Putamen (tissue), 1 donor: ENCODE data around the gene SEC31B.

Source experiments
- DNase-seq: peaks from one replicate; pipeline ENCODE4 v3.0.0-alpha.2; 2016; ENCODE audit warnings: low spot score

The SEC31B gene

DNA sequence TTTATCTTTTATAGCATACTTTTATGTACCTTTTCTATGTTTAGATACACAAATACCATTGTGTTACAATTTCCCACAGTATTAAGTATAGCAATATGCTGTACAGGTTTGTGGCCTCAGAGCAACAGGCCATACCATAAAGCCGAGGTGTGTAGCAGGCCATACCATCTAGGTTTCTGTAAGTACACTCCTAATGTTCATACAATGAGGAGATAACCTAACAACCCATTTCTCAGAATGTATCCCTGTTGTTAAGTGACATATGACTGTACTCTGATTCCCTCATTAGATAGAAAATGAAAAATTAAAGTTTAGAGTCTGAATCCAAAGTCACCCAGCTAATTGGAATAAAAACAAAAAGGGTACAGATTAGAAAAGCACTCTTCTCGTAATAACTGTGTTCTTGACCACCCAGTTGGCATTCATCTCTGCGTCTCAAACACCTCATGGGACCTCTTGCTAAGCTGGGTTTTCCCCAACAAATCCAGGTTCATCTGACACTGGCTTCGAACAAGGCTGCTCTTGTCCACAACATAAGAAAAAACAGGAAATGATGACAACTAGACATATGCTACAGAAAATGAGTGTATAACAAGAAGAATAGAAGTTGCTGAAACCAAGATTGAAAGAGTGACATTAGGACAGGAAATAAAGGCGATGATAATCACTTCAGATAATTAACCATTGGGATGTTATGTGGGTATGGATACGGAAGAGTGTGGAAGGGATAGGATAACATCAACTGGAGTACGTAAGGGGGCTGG lies 8.6 kb upstream of the SEC31B start:
- no peak for DNase-seq

DNA sequence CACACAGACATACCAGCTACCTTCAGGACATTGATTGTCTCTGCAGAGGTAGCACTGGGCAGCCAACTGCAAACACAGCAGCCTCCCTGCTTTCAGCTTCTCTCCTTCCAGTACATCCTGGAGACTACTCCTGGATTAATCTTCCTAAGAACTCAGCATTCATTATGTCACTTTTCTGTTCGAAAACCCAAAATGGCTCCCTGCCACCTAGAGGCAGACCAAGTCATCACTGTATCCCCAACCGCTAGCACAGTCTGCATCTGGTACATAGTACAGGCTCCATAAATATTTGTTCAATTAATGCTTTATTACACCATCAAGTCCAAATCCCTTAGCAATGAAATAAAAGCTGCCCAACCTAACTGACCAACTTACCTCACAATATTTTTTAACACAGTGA lies 5.0 kb upstream of the SEC31B start:
- no peak for DNase-seq

DNA sequence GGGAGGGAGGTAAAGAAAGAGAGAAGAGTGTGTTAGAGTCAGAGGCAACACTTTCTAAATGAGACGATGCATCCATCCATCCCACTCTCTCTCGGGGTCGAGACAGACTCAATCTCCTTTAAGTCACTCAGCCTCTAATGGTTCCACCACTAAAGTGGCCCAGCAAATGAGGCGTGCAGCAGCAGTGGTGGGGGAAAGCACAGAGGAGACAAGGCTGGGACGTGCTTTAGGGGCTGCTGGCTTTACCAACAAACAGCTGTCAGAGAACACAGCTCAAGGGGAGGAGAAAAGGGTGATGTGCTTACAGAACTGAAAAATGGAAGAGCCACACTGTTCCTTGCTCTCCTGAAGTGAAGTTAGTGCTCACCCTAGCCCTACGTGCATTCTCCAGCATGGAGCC lies 4.5 kb upstream of the SEC31B start:
- no peak for DNase-seq

GRCh38 chr10:100522945-100523344 lies 3.3 kb upstream of the SEC31B start:
- DNase-seq = no peak

GRCh38 chr10:100522107-100522801 lies 2.6 kb upstream of the SEC31B start:
- DNase-seq = no peak

- no peak for DNase-seq
Observed at GRCh38 chr10:100520811-100521210, 1.1 kb upstream of the SEC31B start.

GRCh38 chr10:100518761-100519241 lies 860 bp downstream of the SEC31B start:
- peak; percentile 53 for DNase-seq

DNA sequence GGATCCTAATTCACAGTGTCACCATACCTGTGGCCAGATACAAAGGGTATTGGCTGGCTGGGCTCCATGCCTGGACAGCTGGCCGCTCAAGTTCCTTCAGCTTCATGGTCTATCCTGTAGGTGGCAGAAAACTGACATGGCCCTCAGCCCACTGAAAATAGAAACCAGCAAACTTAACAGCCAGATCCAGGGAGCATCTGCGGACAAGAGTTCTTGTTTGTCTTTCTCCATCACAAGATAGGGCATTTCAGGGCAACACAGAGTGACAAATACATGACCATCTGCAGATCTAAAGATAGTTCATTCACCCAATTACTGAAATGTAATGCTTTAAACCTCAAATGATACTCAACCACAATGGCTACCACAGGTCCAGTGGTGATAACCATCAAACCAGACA lies 2.8 kb downstream of the SEC31B start:
- no peak for DNase-seq

GRCh38 chr10:100515612-100516011 lies 4.0 kb downstream of the SEC31B start:
- no peak for DNase-seq

- no peak for DNase-seq
Observed at GRCh38 chr10:100510533-100511308, 8.9 kb downstream of the SEC31B start.

DNA sequence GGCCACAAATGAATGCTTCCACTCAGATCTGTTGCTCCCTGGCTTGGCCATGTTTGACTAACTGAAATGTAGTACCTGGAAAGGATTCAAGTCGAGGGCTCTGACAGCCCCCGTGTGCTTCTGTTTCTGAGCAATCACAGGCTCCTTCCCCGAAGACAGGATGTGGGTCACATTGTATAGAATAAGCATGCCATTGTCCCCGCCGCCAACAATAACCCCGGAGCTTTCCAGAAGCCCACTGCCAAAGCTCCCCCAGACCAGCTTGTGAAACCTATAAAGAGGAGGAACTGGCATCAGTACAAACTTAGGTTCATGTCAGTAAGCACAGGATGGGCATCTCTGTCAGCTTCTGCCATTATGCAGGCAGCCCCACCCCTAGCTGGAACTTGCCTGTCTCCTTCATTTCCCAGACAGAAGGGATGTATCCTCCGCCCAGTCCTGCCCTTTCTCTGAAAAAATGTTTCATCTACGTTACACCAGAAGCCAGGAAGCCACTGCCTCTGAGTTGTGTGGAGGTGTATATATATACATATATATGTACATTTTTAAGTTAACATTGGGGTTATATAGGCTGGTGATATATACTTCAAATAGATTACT lies 10.3 kb downstream of the SEC31B start:
- no peak for DNase-seq

- no peak for DNase-seq
Observed at GRCh38 chr10:100508691-100509150, 10.9 kb downstream of the SEC31B start.

GRCh38 chr10:100508266-100508665 lies 11.4 kb downstream of the SEC31B start:
- DNase-seq = no peak

- DNase-seq = no peak
Observed at GRCh38 chr10:100507357-100507732, 12.3 kb downstream of the SEC31B start.

GRCh38 chr10:100506596-100507356 lies 12.9 kb downstream of the SEC31B start:
- no peak for DNase-seq

- DNase-seq = no peak
Observed at GRCh38 chr10:100505164-100505563, 14.5 kb downstream of the SEC31B start.

- no peak for DNase-seq
Observed at GRCh38 chr10:100504096-100504495, 15.6 kb downstream of the SEC31B start.

GRCh38 chr10:100502926-100503494 lies 16.7 kb downstream of the SEC31B start:
- DNase-seq = no peak

- no peak for DNase-seq
Observed at GRCh38 chr10:100501423-100501822, 18.2 kb downstream of the SEC31B start.

DNA sequence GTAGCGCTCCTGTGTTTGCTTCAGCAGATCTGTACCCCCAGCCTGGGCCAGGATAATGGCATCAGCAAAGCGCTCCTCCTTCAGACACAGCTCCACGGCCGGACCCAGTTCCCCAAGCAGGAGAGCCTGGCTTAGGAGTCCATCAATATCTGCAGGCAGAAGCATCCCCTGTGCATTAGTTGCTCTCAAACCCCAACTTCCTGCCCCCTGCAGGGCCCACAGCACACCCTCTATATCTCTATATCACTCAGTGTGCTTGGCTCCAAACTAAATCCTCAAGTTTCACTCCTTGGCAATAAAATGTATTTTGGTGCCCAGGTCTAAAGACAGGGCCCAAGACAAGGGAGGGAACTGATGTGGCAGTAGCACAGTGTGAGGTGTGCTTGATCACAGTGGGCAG lies 21.6 kb downstream of the SEC31B start:
- DNase-seq = no peak

GRCh38 chr10:100496567-100496966 lies 23.1 kb downstream of the SEC31B start:
- no peak for DNase-seq
